GM18858 (cell line): ENCODE measurements around the gene CPXM2.
"Not testable (repeated sequence)": the region's sequence is repeated elsewhere in the genome, so short reads cannot be mapped to it uniquely, and the experiment has no call there.

Source experiments
- ATAC-seq: cut with Tn5 transposase; IDR thresholded peaks from one replicate; pipeline ENCODE4 v1.9.1; 2021; ENCODE audit not compliant: unreplicated experiment

The CPXM2 gene

DNA sequence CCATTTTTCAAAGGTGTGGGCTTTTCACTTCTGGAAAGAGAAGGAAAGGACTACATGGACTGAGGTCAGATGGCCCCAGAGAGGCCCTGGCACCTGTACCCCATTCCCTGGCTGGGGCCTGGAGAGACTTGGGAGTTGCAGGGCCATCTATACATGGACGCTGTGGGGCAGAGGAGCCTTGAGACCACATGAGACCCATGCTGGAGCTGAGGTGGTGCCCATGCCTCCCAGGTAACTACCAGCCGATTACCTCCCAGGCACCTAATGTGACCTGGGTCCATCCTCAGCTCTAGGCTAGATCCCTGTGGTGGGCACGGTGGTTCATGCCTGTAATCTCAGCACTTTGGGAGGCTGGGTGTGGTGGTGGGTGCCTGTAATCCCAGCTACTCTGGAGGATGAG, 144.2 kb downstream of the CPXM2 start:
- ATAC-seq: no peak

DNA sequence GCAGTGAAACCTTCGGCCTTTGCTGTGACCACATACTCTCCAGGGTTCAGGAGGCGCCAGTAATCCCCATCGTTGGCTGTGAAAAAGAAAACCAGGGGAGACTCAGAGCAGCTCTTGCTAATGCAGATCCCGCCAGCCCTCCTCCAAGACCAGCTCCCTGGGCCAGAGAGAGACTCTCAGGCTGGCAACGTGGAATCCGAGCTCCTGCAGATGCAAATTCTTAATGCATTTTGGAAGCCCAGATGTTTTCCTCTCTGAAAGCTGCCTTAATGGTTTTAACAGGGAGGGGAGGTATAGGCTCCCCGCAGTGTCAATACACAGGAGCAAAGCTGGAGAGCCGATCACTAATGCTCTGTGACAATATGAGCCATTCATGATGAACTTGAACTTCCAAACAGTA, 144.7 kb downstream of the CPXM2 start:
- no peak for ATAC-seq

DNA sequence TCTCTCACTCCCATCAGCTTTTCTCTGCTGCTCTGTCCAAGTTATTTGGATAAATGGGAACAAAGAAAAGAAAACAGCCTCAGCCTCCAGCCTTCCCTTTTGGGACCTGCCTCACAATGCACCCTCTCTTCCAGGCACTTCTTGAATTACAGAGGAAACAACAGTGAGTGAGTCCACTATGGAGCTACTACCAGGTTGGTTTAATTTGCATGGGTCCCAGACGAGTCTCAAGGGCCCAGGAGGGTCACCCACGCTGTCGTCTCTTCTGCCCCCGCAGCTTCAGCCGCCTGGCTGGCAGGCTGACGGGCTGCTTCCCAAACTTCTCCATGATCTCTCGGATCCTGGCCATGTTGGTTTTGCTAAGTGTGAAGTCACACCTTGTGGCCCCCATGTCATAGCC, 145.1 kb downstream of the CPXM2 start:
- ATAC-seq: no peak

DNA sequence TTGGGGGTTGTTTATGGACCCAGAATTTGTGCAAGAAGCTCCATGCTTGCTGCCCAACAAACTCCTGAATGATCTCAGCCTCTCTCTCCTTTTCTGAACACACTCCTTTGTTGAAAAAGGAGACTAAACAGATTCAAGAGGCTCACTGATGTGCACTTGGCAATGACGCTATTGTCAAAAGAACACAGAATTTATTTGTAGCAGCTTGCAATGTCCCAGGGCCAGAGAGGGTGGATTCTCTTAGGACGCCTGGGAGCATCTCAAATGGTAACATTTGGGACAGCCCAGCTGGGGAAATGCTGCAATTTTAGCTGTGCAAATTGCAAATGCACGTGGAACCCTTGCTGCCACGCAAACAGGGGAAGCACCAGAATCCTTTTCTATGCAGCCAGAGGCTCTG, 145.5 kb downstream of the CPXM2 start:
- no peak for ATAC-seq

DNA sequence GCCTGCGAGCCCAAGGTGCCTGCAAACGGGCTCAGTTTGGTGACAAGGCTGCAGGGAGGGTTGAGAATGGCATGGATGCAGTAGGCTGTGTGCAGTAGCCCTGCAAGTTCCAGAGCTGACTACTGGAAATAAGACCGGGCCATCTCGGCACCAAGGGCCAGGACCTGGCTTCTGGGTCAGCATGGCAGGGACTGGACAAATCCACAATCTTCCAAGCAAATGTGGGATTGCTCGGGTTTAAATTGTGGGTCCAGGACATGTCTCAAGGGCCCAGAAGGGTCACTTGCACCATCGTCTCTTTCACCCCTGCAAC, 147.4 kb downstream of the CPXM2 start:
- ATAC-seq: no peak

DNA sequence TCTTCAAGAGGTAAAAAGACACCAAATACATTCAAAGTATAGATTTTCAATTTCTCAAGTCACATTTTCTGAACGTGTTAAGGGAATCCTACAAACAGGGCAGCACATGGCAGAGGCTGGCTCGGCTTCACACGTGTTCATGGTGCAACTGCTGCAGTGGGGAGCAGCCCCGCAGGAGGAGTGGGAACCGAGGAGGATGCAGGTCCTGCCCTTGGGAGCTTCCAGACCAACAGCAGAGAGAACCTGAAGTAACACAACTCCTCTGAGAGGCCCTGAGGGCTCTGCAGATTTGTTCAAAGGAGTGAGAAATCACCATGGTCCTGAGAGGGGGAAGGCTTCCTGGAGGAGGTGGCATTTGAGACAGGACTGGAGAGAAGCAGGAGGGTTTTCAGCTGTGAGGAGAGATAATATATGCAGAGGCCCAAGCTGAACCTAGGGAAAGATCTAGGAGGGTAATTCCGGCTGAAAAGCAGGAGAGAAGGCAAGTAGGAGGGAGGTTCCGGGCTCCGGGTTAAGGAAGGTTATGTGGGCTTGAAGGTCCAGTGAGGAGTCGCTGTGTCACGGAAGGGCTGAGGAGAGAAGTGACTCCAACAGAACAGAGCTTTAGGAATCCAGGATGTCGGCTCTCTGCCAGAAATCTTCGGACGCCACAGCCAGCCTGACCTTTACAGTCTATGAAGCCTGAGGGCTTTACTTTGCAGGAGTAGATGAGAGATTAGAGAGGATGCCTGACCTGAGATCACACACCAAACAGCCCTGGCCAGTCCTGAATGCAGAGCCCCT, 148.0 kb downstream of the CPXM2 start:
- ATAC-seq: no peak

DNA sequence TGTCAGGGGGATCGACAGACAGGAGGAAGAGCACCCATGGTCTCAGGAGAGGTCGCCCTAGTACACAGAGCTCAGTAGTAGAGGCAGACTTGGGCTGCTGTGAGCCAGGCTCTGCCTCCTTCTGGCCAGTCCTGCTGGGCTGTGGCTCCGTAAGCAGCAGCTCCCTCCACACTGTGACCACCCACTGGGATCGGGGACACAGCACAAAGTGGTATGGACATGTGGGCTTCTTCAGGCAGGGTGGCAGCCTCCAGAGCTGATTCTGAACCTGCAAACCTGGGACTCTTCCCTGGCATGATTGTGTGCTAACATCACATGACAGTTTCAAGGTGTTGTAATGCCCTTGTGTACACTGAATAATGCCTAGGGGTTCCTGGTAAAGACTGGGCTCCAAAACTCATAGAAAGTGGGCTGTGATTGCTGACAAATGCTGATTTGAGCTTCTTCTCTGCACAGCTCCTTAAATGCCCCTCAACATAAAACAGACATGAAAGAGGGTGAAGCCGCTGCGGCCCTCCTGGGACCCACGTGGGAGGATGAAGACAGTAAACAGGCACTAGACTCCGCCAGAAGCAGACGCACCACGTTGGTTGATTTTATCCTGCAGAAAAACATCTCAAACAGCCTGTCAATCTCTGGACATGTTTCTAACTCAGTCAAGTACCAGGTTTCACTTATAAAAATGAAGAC, 148.7 kb downstream of the CPXM2 start:
- ATAC-seq: no peak

DNA sequence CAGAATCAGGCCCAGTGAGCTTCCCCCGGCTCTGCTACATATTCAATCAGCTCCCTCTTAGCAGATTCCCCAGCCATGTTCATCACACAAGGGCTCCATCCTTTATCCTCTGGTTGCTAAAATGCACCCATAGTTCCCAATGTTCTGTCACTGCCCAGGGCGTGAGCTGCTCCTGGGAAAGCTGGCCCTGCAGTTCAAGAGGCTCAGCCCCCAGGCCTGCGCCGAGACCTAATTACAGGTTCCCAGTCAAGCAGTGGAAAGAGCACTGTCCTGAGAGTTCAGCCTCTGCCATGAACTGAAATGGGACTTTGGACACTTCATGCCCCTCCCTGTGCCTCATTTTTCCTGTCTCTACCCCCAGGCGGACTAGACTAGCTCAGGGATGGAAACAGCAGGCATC, 149.9 kb downstream of the CPXM2 start:
- no peak for ATAC-seq

DNA sequence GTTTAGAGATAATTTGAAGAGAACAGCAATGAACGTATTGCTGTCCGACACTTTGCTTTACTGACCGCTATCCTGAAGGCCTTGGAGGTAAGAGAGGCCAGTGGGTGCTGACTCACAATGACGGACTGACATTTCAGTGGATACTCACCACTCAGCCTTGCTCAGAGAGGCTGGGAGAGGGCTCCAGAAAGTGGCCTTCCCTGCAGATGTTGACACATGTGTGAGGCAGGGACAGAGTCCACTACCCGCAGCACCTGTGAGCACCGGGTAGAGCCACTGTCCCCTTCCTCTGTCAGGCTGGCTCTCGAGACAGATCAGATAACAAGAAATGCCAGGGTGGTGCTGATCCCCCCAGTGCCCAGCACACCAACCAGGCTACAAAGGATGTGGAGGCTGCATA, 150.5 kb downstream of the CPXM2 start:
- no peak for ATAC-seq

DNA sequence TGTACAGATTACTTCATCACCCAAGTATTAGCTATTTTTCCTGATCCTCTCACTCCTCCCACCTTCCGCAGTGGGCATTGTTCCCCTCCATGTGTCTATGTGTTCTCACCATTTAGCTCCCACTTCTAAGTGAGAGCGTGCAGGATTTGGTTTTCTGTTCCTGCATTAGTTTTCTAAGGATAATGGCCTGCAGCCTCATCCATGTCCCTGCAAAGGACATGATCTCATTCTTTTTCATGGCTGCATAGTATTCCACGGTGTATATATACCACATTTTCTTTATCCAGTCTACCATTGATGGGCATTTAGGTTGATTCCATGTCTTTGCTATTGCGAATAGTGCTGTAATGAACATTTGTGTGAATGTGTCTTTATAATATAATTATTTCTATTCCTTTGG, 154.7 kb downstream of the CPXM2 start:
- ATAC-seq: not testable (repeated sequence)

DNA sequence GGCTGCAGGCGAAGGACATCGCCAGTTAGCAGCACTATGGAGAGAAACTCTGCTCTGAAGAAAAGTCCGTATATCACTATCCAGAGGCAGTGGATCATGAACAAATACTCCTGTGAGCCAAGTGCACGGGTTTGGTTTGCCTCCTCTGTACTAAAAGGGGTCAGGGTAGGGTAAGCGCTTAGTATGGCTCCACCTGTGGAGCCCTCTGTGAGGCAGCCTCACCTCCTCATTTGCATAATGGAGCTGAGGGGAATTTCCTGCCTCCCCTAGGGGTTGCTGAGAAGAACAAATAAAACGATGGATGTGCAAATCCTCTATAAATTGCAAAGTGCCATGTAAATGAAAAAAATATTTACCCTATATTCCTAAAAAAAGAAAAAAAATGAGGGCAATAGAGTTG, 162.1 kb downstream of the CPXM2 start:
- ATAC-seq: no peak

DNA sequence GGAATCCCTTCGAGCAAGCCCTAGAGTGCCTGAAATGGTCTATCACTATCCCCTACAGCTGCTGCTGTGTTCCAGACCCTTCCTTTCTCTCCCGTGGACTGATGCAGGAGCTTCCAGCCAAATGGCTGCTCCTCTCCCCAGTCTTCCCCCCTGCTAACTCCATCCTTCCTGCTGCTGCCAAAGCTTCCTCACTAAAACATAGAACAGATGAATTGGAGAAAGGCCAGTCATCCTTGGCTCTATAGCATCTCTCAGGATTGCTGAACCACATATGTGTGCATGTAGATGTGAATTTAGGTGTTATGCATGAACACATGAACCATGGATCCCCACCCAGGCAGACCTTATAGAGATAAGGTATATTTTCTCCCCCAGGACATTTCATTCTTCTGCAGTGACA, 164.8 kb downstream of the CPXM2 start:
- ATAC-seq: no peak

DNA sequence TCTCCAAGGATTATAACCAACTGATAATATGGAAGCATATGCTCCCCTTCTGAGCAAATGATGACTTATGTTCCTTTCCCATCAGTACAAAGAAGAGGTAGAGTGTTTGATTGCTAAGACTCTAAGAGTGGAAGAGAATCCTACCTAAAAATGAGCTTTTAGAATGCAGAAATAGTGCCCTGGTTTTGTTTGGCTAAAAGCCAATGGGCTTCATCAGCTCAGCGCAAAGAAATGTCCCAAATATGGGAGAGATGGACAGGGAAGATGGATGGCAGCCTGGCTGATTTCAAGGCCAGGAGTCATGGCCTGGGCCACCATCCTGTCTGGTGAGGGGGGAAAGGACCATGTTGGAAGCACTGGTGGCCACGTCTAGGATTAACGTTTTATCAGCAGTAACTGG, 165.2 kb downstream of the CPXM2 start:
- ATAC-seq: no peak

DNA sequence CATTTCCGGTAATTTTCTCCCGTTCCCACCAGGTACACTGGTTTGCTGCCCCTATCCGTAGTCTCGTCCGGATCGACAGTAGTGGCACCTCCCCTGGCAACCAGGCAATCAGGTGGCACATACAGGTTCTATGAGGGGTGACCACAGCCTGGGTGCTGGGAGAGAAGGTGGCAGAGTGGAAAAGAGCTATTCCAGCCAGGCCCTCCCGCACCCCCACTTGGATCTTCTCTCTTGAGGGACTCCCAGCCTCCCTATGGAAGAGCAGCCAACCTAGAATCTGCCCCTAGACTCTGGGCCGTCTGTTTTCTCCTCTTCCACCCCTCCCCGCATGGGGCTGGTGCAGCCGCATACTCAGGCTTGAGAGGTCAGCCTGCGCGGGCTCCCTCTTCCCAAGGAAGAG, 166.9 kb downstream of the CPXM2 start:
- ATAC-seq: no peak

DNA sequence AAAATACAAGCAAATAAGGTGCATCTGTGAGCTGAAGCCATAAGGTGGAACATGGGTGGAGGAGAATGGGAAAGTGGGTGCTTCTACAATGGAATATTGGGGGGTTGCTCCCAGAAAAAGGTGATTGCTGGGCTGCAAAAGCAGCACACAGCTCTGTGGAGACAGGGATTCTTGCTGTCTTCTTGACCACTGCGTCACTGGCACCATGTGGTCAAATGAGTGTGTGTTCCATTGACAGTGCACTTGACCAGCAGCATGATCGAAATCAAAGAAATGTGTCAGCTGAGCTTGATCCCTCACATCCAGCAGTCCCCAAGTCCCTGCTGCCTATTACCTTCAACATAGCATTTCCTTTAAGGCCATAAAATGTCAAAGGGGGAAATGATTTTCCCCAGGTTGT, 169.3 kb downstream of the CPXM2 start:
- no peak for ATAC-seq

DNA sequence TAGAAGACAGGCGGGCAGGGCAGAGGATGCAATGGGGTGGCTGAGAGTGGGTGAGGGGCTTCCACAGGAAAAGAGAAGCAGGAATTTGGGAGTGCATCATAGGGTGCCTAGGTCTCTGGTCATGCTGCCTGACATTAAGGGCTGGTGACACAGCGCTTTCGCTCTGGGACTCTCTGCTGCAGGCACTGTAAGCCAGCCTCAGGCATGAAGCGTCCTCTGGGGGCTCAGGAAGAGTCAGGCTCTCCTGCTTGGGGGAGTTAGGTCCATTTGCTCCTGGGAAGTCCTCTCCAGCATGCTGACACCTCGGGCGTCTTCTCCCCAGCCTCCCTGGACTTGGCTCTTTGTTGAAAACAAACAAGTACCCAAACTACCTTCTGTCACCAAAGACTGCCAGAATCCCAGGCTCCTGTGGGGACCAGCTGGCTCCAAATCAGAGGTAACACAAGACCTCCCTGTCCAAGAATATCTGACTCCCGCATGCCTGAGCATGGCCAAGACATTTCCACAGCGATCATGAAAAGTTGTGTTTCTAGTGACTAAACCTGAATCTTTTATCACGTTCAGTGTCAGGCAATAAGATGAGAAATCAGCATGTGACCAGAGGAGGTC, 170.1 kb downstream of the CPXM2 start:
- ATAC-seq: no peak

DNA sequence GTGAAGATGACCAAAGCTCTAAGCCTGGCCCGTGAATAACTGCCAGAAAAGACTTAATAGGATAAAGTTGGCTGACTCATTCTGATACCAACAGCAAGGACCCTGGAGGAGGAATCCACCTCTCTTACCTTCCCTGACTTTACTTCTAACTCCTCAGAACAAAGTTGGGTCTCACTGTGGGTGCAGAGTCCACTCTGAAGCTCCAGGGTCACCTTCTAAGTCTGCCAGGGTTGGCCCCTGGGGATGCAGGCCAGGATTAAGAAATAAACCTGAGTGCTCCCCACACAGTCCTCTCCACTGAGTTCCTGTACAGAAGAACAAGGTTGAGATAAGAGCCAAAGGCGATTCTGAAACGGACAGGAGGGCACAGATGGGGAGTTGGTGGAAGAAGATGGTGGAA, 171.1 kb downstream of the CPXM2 start:
- no peak for ATAC-seq

DNA sequence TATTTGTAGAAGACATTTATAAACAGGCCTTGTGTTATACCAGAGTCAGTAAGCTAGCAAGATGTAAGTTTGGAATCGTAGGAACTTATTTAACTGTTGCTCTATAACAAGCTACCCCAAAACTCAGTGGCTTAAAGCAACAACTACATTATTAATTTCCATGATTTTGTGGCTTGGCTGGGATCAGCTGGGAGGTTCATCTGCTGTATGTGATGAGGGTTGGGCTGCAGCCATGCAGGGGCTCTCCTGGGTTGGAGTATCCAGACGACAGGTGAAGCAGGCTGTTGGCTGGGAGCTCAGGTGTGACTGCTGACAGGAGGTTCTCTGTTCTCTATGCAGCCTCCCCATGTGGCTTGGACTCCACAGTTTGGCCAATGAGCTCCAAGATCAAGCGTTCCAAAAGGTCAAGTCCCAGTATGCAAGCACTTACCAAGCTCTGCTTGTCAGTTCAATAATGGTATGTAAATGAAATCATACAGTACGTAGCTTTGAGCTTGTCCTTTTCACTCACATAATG, 173.0 kb downstream of the CPXM2 start:
- ATAC-seq: no peak

DNA sequence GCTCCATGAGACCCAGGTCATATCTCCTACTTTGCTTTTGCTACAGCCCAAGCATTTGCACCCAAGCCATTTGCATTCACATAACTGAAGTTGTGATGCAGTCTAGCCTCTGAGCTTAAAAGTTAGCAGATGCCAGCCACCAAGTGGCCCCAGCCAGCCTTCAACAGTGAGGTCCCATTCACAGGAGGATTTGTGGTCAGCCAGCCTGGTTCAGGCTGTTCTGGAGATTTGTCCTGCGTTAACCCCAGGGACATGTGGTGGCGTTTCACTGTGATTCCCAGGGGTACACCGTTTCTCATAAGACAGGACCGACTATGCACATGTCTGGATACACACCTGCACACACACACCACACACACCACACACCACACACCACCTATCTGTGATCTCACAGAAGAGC, 174.3 kb downstream of the CPXM2 start:
- no peak for ATAC-seq

DNA sequence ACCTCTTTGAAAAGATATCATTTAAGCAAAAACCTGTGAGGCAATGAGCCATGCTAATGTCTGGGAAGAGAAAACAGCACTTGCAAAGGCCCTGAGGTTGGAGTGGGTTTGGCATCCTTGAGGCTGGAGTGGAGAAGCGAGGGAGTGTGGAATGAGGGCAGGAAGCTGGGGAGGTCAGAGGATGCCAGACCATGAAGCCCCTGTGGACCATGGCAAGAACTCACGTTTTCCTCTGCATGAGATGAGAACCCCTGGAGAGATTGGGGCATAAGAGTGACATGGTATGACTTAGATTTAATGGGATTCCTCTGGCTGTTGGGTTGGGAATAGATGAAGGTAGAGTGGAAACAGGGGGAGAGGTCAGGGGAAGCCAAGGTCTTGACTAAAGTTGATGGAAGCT, 176.1 kb downstream of the CPXM2 start:
- no peak for ATAC-seq

DNA sequence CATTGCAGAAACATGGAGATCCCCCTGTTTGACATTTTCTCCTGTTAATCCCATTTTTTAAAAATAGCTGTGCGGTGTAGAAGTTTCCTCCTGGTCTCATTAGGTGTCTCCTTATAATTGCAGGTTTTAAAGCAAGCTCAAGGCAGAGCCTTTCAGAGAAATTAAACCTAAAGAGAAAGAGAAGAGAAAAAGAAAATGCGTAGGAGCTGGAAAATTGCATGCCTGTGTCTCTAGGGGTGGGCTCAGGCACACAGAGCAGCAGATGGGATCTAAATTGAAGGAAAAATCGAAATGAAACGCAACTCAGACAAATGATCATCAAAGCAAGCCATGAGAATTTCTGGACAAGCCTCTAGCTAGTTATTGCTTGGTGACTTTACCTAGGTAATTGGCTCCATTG, 185.4 kb downstream of the CPXM2 start:
- no peak for ATAC-seq

DNA sequence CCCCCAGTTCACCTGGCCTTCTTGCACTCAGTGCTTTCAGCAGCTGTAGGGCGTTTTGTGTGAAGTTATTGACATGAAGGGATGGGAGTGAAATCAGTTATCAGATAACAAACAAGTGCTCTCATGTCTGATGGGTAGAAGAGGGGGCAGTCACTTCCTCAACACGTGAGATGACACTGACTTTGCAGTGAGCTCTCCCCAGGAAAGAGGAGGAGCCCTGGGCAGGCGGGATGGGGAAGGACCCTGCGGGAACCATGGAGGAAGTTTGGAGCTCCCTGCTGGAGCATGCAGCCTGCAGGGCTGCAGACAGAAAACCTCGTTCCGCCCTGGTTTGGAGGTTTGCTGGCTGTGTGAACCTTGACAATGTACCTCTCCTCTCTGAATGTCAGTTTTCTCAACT, 186.8 kb downstream of the CPXM2 start:
- no peak for ATAC-seq
